AG10803 (cell line): ENCODE data around the gene KIF5C.

Source experiments
- DNase-seq: peaks from one replicate; pipeline ENCODE4 v3.0.0; 2010; ENCODE audit warnings: low read depth
- H3K4me3 ChIP-seq: 2 replicates; pipeline ENCODE4 v1.5.1; 2011; ENCODE audit warnings: mild to moderate bottlenecking, low read length, control low read depth
- CTCF ChIP-seq: conservative IDR thresholded peaks from 2 replicates; pipeline ENCODE4 v1.5.1; 2011; ENCODE audit warnings: mild to moderate bottlenecking, low read length, control low read depth, inconsistent platforms

Gene KIF5C

DNA sequence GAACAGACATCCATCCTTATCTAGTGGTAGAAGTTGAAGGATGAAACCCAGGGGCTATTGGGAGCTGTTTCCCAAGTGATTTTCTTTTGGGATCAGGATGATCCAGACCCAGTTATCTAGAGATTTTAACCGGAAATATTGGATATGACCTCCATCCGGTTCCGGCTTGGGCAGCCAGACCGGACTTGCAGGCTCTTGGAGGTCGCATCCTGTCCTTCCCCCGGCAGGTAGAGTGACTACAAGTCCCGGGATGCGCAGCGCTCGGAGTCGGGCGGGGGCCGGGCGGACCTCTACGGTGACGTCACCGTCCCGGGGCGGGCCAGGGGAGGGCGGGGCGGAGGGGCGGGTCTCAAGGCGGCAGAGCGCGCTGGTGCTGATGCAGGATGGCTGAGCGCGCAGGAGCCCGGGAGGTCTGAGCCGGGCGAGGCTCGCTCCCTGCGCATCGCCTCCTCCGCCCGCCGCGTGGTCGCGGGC, at the start of gene KIF5C:
Gene KIF5C, plus strand, starts transcription at position 360 of the 474 bp plus-strand sequence. CDS start 391 bp downstream, outside the sequence.
- no peak for TF ChIP-seq CTCF
- peak within 1 kb of the TSS; percentile 39 for H3K4me3 ChIP-seq
- DNase-seq, result peak; percentile 57

DNA sequence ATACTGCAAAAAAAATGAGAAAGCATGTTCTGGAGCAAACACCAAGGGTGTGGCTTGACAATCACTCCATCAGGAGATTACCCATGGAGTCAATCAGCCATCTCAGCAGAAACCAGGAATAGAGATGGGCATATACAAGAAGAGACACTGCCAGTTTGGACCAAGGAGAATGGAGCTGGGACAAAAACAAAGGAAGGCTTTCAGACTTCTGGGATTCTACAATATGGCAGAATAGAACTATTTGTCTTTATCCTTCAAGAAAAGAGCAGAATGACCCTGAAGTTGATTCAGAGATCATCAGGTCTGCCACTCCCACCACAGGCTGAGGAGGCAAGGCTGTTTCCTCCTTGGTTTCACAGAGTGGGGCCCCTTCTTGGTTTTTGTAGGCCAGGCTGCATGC, 48.2 kb upstream of the KIF5C start:
- no peak for DNase-seq
- no peak overlapping the region for H3K4me3 ChIP-seq
- TF ChIP-seq CTCF, result no peak

- no peak for TF ChIP-seq CTCF
- H3K4me3 ChIP-seq, result no peak overlapping the region
- DNase-seq, result no peak
Observed at GRCh38 chr2:148828941-148829340, 46.1 kb upstream of the KIF5C start.

DNA sequence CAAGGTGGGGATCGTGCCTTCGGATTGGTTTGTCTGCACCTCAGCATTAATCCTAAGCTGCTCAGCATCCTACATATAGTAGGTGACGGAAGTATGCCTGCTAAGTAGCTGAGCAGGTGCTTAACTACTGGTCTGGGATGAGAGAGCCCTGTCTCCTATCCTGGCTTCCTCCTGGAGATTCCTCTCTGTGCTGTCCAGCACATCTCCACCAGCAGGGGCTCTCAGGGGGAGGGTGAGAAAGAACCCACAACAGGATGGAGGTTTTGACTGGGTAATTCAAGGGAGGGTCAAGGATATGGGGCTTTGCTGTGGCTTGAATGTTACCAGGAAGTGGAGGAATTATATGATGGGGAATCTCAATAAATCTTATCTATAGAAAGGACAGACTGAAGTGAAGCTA, 45.4 kb upstream of the KIF5C start:
- H3K4me3 ChIP-seq, result no peak overlapping the region
- no peak for TF ChIP-seq CTCF
- no peak for DNase-seq

GRCh38 chr2:148832637-148833036, 42.4 kb upstream of the KIF5C start:
- DNase-seq, result no peak
- H3K4me3 ChIP-seq, result no peak overlapping the region
- TF ChIP-seq CTCF, result no peak

DNA sequence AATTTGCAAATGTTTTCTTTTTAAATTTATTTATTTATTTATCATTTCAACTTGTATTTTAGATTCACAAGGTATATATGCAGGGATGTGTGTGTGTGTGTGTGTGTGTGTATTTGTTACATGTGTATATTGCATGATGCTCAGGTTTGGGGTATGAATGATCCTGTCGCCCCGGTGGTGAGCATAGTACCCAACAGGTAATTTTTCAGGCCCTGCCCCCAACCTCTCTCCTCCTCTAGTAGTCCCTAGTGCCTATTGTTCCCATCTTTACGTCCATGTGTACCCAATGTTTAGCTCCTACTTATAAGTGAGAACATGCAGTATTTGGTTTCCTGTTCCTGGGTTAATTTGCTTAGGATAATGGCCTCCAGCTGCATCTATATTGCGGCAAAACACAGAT, 33.0 kb upstream of the KIF5C start:
- no peak overlapping the region for H3K4me3 ChIP-seq
- TF ChIP-seq CTCF, result no peak
- no peak for DNase-seq

DNA sequence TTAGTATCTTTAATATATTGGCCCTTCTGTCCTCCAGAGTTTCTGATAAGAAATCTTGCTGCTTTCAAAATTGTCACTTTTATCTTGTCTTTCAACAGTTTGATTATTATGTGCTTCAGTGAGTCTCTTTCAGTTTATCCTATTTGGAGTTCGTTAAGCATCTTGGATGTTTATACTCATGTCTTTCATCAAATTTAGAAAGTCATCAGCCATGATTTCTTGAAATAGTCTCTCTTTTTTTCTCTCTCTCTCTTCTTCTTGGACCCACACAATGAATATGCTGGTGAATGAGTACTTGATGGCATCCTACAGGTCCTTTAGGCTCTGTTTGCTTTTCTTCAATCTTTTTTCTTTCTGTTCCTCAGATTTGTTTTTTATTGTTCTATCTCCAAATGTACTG, 26.9 kb upstream of the KIF5C start:
- no peak overlapping the region for H3K4me3 ChIP-seq
- DNase-seq, result no peak
- no peak for TF ChIP-seq CTCF
